Endothelial cell of umbilical vein (primary cell): Measurements from ENCODE around the gene SLC15A3. TPM values are rescaled to one million over a fixed set of nuclear protein-coding genes. Genes with fewer than 3 reads are reported as not detected.

ENCODE experiments used
- BruUV-seq: library from RNA; stranded (reverse); fragments of 400-500 nt; replicated peaks from 2 replicates; lab custom pipeline; 2021; lab: Mats Ljungman, UMichigan
- CTCF ChIA-PET: fragments of 300-600, 350-600 bp; sonication (Branson Sonifier 250); formaldehyde crosslinking; loops from one replicate; lab custom pipeline; 2021; ENCODE audit warnings: antibody characterized with exemption, inconsistent platforms; lab: Charles Lee
- POLR2A ChIA-PET: fragments of 300-600, 350-600 bp; sonication (Branson Sonifier 250); formaldehyde crosslinking; loops from one replicate; lab custom pipeline; 2021; ENCODE audit warnings: antibody characterized with exemption, inconsistent platforms; lab: Charles Lee
- DNase-seq: peaks from one replicate; pipeline ENCODE4 v3.0.0-alpha.2; 2011; ENCODE audit warnings: low read depth, low spot score
- FAIRE-seq: peaks from 2 replicates; lab custom pipeline; 2011; peaks lifted over from hg19 to GRCh38; lab: Jason Lieb, UNC
- H2AFZ ChIP-seq: 2 replicates; pipeline ENCODE4 v1.6.0; 2012; ENCODE audit warnings: low read depth, low read length, control low read depth, inconsistent platforms
- H3K27ac ChIP-seq: 2 replicates; pipeline ENCODE4 v1.5.1; 2011; ENCODE audit warnings: low read depth, mild to moderate bottlenecking, control low read depth, low read length, moderate library complexity; ENCODE audit not compliant: insufficient read depth
- H3K27me3 ChIP-seq, 2 experiments: 2 replicates each; pipeline versions ENCODE4 v1.6.0 to v1.6.1; 2011; ENCODE audit warnings: low read length in 2 of 2, mixed read lengths in 1 of 2; ENCODE audit not compliant: control insufficient read depth in 2 of 2, insufficient read depth in 2 of 2
- H3K36me3 ChIP-seq, 2 experiments: 2 replicates in 1 of 2; 3 replicates in 1 of 2; pipeline ENCODE4 v1.5.1; 2011; ENCODE audit warnings: low read length in 2 of 2, mild to moderate bottlenecking in 1 of 2, moderate library complexity in 1 of 2; ENCODE audit not compliant: control insufficient read depth in 2 of 2, insufficient read depth in 2 of 2; ENCODE audit errors: extremely low read depth in 1 of 2
- H3K4me1 ChIP-seq: 3 replicates; pipeline ENCODE4 v1.5.1; 2011; ENCODE audit warnings: mild to moderate bottlenecking, low read length; ENCODE audit not compliant: control insufficient read depth, insufficient read depth; ENCODE audit errors: extremely low read depth
- H3K4me2 ChIP-seq: 2 replicates; pipeline ENCODE4 v1.6.1; 2011; ENCODE audit warnings: low read length, control low read depth, mixed read lengths; ENCODE audit not compliant: insufficient read depth
- H3K4me3 ChIP-seq, 3 experiments: fragments of 200-600 bp in 1 of 3; sonication (generic), shearing (Covaris generic) in 1 of 3; replicated peaks in 1 of 3; 2 replicates each; pipeline ENCODE4 v1.5.1; 2011 to 2016; ENCODE audit warnings: control low read depth in 3 of 3, low read length in 3 of 3, mild to moderate bottlenecking in 2 of 3, inconsistent platforms in 1 of 3, low read depth in 1 of 3, moderate library complexity in 1 of 3; ENCODE audit not compliant: insufficient read depth in 1 of 3
- H3K79me2 ChIP-seq: 2 replicates; pipeline ENCODE4 v1.6.0; 2012; ENCODE audit warnings: low read length, inconsistent platforms; ENCODE audit not compliant: control insufficient read depth, insufficient read depth
- H3K9ac ChIP-seq: replicated peaks from 2 replicates; pipeline ENCODE3; 2011; ENCODE audit warnings: low read length, control low read depth; ENCODE audit not compliant: insufficient read depth; ENCODE audit errors: extremely low read depth
- H3K9me1 ChIP-seq: replicated peaks from 3 replicates; pipeline ENCODE4 v1.6.0; 2011; ENCODE audit warnings: mild to moderate bottlenecking, low read length; ENCODE audit not compliant: control insufficient read depth, insufficient read depth; ENCODE audit errors: extremely low read depth
- H3K9me3 ChIP-seq: replicated peaks from 2 replicates; pipeline ENCODE4 v1.5.1; 2012; ENCODE audit warnings: low read length, inconsistent platforms; ENCODE audit not compliant: control insufficient read depth, insufficient read depth
- H4K20me1 ChIP-seq: replicated peaks from 2 replicates; pipeline ENCODE3; 2011; ENCODE audit warnings: mild to moderate bottlenecking, low read length; ENCODE audit not compliant: control insufficient read depth, insufficient read depth; ENCODE audit errors: extremely low read depth
- CTCF ChIP-seq, 2 donors: IDR thresholded peaks; 1 replicate in 1 of 2; 2 replicates in 1 of 2; pipeline ENCODE4 v1.5.1; 2011; ENCODE audit warnings: low read length in 2 of 2, mild to moderate bottlenecking in 2 of 2, moderate library complexity in 2 of 2, control low read depth in 1 of 2, inconsistent platforms in 1 of 2, low read depth in 1 of 2; ENCODE audit not compliant: insufficient read depth in 1 of 2; ENCODE audit errors: extremely low read depth in 1 of 2
- EZH2 ChIP-seq: IDR thresholded peaks from 2 replicates; pipeline ENCODE4 v1.6.1; 2012; ENCODE audit warnings: borderline replicate concordance, low read depth, mild to moderate bottlenecking, moderate library complexity, low read length, inconsistent platforms; ENCODE audit not compliant: severe bottlenecking
- FOS ChIP-seq: IDR thresholded peaks from 2 replicates; pipeline ENCODE4 v1.6.1; 2011; ENCODE audit warnings: mild to moderate bottlenecking, low read length, moderate library complexity, borderline replicate concordance; ENCODE audit not compliant: insufficient read depth
- GATA2 ChIP-seq: IDR thresholded peaks from 2 replicates; pipeline ENCODE4 v1.7.0; 2011; ENCODE audit warnings: low read depth, mild to moderate bottlenecking, moderate library complexity, mixed read lengths, low read length; ENCODE audit not compliant: insufficient read length, insufficient read depth
- JUN ChIP-seq: IDR thresholded peaks from 2 replicates; pipeline ENCODE4 v1.6.1; 2011; ENCODE audit warnings: borderline replicate concordance, low read depth; ENCODE audit not compliant: insufficient read length, insufficient read depth
- MYC ChIP-seq: IDR thresholded peaks from one replicate; pipeline ENCODE4 v1.6.1; 2011; ENCODE audit warnings: mild to moderate bottlenecking, low read depth, low read length
- POLR2A ChIP-seq: IDR thresholded peaks from 2 replicates; pipeline ENCODE4 v1.6.1; 2012; ENCODE audit warnings: low read depth, mild to moderate bottlenecking, control low read depth, low read length
- POLR2AphosphoS5 ChIP-seq: IDR thresholded peaks from 2 replicates; pipeline ENCODE4 v1.6.1; 2012; ENCODE audit warnings: low read depth, mild to moderate bottlenecking, control low read depth, low read length, moderate library complexity; ENCODE audit not compliant: insufficient read depth
- dilution Hi-C: fragments of 300-500 bp; cut with MboI; formaldehyde crosslinking; loops from one replicate; pipeline ENCODE4 v1.15.0; 2019; ENCODE audit warnings: low sequenced_read_pairs; ENCODE audit not compliant: extremely low pct_ligation_motif_present
- intact Hi-C: fragments of 100-400 bp; cut with micrococcal nuclease; formaldehyde crosslinking; loops from one replicate; pipeline ENCODE4 v1.10.0; 2022
- polyA plus RNA-seq, 4 experiments: library from polyadenylated mRNA; depleted of rRNA in 3 of 4; stranded (reverse) in 3 of 4; unstranded in 1 of 4; fragments of >200 nt; gene quantifications; 2 replicates each; pipeline versions ENCODE4 v1.2.1 to v1.2.3, GENCODE V29; 2011 to 2012; ENCODE audit warnings: missing spikeins in 1 of 4
- total RNA-seq: library from RNA; stranded (reverse); gene quantifications from 2 replicates; pipeline ENCODE4 v1.2.3, GENCODE V29; 2021
- TF ChIP-seq, protein P1 (sequence below): IDR thresholded peaks from 2 replicates; pipeline ENCODE4 v1.6.1; 2011; ENCODE audit not compliant: insufficient read depth, insufficient read length

SLC15A3 gene
- total and polyA plus RNA-seq, 2 donors (not counting 3 experiments of a cell fraction or from before 2014, with no cell fraction given): 3.3 to 4.4 TPM

DNA sequence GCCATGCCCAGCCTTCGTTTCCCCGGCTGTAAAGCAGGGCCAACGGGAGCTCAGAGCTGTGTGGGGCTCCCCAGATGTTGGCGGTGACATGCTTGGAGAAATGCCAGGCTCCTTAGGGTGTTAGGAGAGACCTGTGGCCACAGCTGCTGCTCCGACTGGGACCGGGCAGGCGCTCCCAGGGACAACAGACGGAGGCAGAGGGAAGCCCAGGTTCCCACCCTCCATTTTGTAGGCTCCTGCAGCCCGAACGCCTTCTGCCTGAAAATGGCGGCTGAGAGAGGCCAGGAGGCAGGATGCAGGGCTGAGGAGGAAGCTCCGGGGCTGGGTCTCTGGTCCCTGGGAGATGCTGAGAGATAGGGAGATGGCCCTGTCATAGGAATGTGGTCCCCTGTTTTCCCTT is 29.5 kb upstream of the SLC15A3 start:
- BruUV-seq: no TSS peak
- intact Hi-C loops: no loop called here
- no peaks in the 10 kb centered on the region for H3K9me1 ChIP-seq
- no peaks in the 10 kb centered on the region for H3K9me3 ChIP-seq
- ChIA-PET CTCF (no interaction called here), POLR2A (no interaction called here)
- H3K4me2 ChIP-seq: no peak overlapping the region
- no peaks in the 10 kb centered on the region for H3K36me3 ChIP-seq
- H3K27me3 ChIP-seq: peaks cover 2 to 3% of the 10 kb centered on the region in 2 experiments
- H3K4me3 ChIP-seq: no peak overlapping the region
- dilution Hi-C loops: no loop called here
- H3K79me2 ChIP-seq: no peaks in the 10 kb centered on the region
- FAIRE-seq (no peak), DNase-seq (no peak)
- H3K4me1 ChIP-seq: no peaks in the 10 kb centered on the region
- H3K9ac ChIP-seq: no peak overlapping the region
- no peak for TF ChIP-seq EZH2
- TF ChIP-seq, protein P1, sequence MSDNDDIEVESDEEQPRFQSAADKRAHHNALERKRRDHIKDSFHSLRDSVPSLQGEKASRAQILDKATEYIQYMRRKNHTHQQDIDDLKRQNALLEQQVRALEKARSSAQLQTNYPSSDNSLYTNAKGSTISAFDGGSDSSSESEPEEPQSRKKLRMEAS: no peak
- TF ChIP-seq CTCF (IDR thresholded peaks at IDR 0.05; ENCODE audit: extremely low read depth in 1 of 2, insufficient read depth in 1 of 2, low read depth in 1 of 2, low read length in 2 of 2): no peak
- TF ChIP-seq FOS: no peak
- TF ChIP-seq POLR2AphosphoS5: no peak
- TF ChIP-seq JUN: no peak
- no peak for TF ChIP-seq GATA2
- TF ChIP-seq POLR2A: no peak
- TF ChIP-seq MYC: no peak
- H4K20me1 ChIP-seq: no peaks in the 10 kb centered on the region
- H3K27ac ChIP-seq: no peak overlapping the region
- H2AFZ ChIP-seq: no peak overlapping the region
